ENCODE data around the gene S100B. TPM values are rescaled to one million over a fixed set of nuclear protein-coding genes. Genes with fewer than 3 reads are reported as not detected.

Gene S100B
- total and polyA plus RNA-seq, 3 experiments from 2014 or later = 0.91 to 24.1 (median 1.4) TPM

DNA sequence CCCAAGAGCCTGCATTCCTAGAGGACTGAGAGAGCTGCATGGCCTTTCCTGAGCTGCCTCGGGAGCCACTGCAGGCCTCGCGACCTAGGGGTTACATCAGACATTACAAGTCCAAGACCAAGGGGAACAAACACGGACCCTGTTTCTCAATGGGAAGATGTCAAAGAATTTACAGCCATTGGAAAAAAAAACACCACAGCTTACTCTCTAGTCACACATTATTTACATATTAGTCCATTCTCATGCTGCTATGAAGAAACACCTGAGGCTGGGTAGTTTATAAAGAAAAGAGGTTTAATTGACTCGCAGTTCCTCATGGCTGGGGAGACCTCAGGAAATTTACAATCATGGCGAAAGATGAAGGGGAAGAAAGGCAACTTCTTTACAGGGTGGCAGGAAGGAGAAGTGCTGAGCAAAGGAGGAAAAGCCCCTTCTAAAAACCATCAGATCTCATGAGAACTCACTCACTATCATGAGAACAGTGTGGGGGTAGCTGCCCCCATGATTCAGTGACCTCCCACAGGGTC is 22.2 kb upstream of the S100B start:
- no peak overlapping the region for H3K27ac ChIP-seq (ENCODE audit: low read depth, low read length)
- H3K4me1 ChIP-seq (ENCODE audit: insufficient read depth, low read length) = peaks cover 64% of the 10 kb centered on the region
- POLR2A ChIA-PET = interaction anchor here (0.7 kb wide), 1 partner anchor 8 kb away, joined by 3 read pairs; the partner anchor contains the start of gene PRMT2
- H3K27me3 ChIP-seq (ENCODE audit: insufficient read depth, low read length, poor library complexity, severe bottlenecking) = no peaks in the 10 kb centered on the region
- peaks cover 0 to 17% (median 0%) of the 10 kb centered on the region in 3 donors for H3K36me3 Mint-ChIP-seq
- peaks cover 29 to 53% (median 47%) of the 10 kb centered on the region in 3 donors for H3K4me1 Mint-ChIP-seq
- CTCF ChIA-PET = interaction anchor here (1.2 kb wide), 1 partner anchor 9 kb away, joined by 6 read pairs; the partner anchor contains the start of gene PRMT2
- H3K36me3 ChIP-seq (ENCODE audit: insufficient read depth, low read length) = no peaks in the 10 kb centered on the region
- H3K27ac Mint-ChIP-seq = peak overlapping the region in 7 of 8 donors; percentile 75 to 95 (median 90)
- H3K9me3 ChIP-seq (ENCODE audit: low read length) = peaks cover 8% of the 10 kb centered on the region
- H3K9me3 Mint-ChIP-seq = peaks cover 3 to 13% (median 11%) of the 10 kb centered on the region in 5 donors
- H3K4me3 ChIP-seq (ENCODE audit: low read length) = no peak overlapping the region
- H3K4me3 Mint-ChIP-seq = peak overlapping the region in 4 of 7 donors; percentile 10 to 58 (median 32)
- peaks cover 3 to 10% of the 10 kb centered on the region in 2 donors for H3K27me3 Mint-ChIP-seq
- no peak for DNase-seq

DNA sequence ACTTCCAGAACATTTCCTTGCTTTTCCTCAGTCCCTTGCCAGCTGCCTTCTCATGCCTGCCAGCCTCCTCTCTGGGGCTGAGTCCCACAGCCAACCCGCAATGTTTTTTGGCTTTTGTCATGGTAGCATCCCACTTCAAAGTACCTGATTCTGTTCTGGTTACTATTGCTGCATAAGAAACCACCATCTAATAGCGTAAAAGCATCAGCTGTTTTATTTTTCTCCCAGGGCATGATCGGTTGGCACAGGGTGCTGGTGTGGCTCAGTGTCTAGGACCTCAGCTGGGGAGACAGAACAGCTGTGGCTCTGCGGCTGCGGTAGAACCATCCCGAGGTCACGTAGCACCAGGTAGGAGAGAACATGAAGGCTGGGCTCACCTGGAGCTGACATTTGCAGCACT is 21.7 kb upstream of the S100B start:
- Mint-ChIP-seq H3K4me3 (peak overlapping the region in 6 of 7 donors; percentile 8 to 61 (median 40)), H3K27me3 (peaks cover 3 to 10% of the 10 kb centered on the region in 2 donors), H3K4me1 (peaks cover 34 to 58% (median 52%) of the 10 kb centered on the region in 3 donors), H3K9me3 (peaks cover 3 to 13% (median 11%) of the 10 kb centered on the region in 5 donors), H3K27ac (peak overlapping the region; percentile 47 to 95 (median 89)), H3K36me3 (peaks cover 0 to 17% (median 0%) of the 10 kb centered on the region in 3 donors)
- peaks cover 8% of the 10 kb centered on the region for H3K9me3 ChIP-seq (ENCODE audit: low read length)
- H3K36me3 ChIP-seq (ENCODE audit: insufficient read depth, low read length) = no peaks in the 10 kb centered on the region
- ChIA-PET CTCF (interaction anchor here (1.2 kb wide), 1 partner anchor 9 kb away, joined by 6 read pairs; the partner anchor contains the start of gene PRMT2), POLR2A (interaction anchor here (0.5 to 0.7 kb wide), 2 partner anchors 9 to 15 kb away, joined by 3 to 4 read pairs; partner anchors contain the start of gene PRMT2)
- H3K4me3 ChIP-seq (ENCODE audit: low read length) = no peak overlapping the region
- H3K27me3 ChIP-seq (ENCODE audit: insufficient read depth, low read length, poor library complexity, severe bottlenecking) = no peaks in the 10 kb centered on the region
- DNase-seq = peak in 2 of 5 donors; percentile 45 to 88
- no peak overlapping the region for H3K27ac ChIP-seq (ENCODE audit: low read depth, low read length)
- peaks cover 68% of the 10 kb centered on the region for H3K4me1 ChIP-seq (ENCODE audit: insufficient read depth, low read length)

DNA sequence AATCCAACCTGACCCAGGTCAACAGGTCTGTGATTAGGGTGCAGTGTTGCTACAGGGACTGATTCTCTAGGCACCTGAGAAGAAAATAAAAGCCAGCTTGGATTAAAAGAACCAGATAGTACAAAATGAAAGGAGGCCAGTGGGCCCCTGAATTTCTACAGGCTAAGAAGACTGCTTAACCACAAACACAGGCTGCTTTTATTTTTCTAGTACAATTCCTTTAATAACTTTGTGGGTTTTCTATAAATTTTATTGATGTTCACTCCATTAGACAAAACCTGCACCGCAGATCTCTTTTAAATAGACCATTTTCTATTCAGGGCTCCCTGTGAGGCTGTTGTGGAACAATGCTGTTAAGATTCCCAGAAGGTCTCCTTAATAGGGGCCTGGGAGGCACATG is 20.9 kb upstream of the S100B start:
- POLR2A ChIA-PET = no interaction called here
- Mint-ChIP-seq H3K4me1 (peaks cover 39 to 65% (median 58%) of the 10 kb centered on the region in 3 donors), H3K27ac (peak overlapping the region in 4 of 8 donors; percentile 63 to 95 (median 82))

DNA sequence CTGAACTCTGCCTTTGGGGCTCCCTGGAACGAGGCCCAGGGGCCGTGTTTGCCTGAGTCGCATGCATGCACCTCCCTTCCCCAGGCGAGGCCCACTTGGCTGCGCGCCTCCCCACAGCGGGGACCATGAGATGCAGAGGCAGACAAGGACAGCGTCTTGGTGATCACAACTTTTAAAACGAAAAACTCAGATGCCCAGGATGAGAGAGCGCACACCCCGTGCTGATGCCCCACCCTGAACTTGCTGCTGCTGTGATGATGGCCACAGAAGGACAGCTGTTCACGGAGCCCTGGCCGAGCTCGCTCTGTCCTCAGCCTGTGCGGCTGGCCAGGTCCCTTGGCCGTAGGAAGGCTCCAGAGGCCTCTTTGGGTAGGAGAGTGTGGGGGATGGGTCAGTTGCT is 19.2 kb upstream of the S100B start:
- Histone ChIP-seq H3K36me3 (ENCODE audit: insufficient read depth, low read length) (no peaks in the 10 kb centered on the region), H3K9me3 (ENCODE audit: low read length) (peaks cover 8% of the 10 kb centered on the region), H3K4me1 (ENCODE audit: insufficient read depth, low read length) (peaks cover 86% of the 10 kb centered on the region), H3K27me3 (ENCODE audit: insufficient read depth, low read length, poor library complexity, severe bottlenecking) (no peaks in the 10 kb centered on the region), H3K27ac (ENCODE audit: low read depth, low read length) (no peak overlapping the region), H3K4me3 (ENCODE audit: low read length) (no peak overlapping the region)
- Mint-ChIP-seq H3K4me3 (no peak overlapping the region), H3K27ac (peak overlapping the region in 2 of 8 donors; percentile 46 to 60), H3K27me3 (peaks cover 0 to 3% of the 10 kb centered on the region in 2 donors), H3K9me3 (peaks cover 3 to 13% (median 11%) of the 10 kb centered on the region in 5 donors), H3K36me3 (peaks cover 0 to 20% (median 0%) of the 10 kb centered on the region in 3 donors), H3K4me1 (peaks cover 44 to 79% (median 59%) of the 10 kb centered on the region in 3 donors)
- DNase-seq = no peak
- ChIA-PET POLR2A (no interaction called here), CTCF (no interaction called here)

More for the DNA sequence above, 20.9 kb upstream of the S100B start:
- Mint-ChIP-seq H3K36me3 (peaks cover 0 to 17% (median 0%) of the 10 kb centered on the region in 3 donors), H3K27me3 (peaks cover 3 to 5% of the 10 kb centered on the region in 2 donors), H3K4me3 (peak overlapping the region in 1 of 7 donors; percentile 58), H3K9me3 (peaks cover 3 to 13% (median 11%) of the 10 kb centered on the region in 5 donors)
- DNase-seq = no peak
- Histone ChIP-seq H3K27ac (ENCODE audit: low read depth, low read length) (no peak overlapping the region), H3K36me3 (ENCODE audit: insufficient read depth, low read length) (no peaks in the 10 kb centered on the region), H3K4me1 (ENCODE audit: insufficient read depth, low read length) (peaks cover 76% of the 10 kb centered on the region), H3K27me3 (ENCODE audit: insufficient read depth, low read length, poor library complexity, severe bottlenecking) (no peaks in the 10 kb centered on the region), H3K9me3 (ENCODE audit: low read length) (peaks cover 8% of the 10 kb centered on the region), H3K4me3 (ENCODE audit: low read length) (peak overlapping the region; percentile 11)
- CTCF ChIA-PET = interaction anchor here (1.3 kb wide), 1 partner anchor 10 kb away, joined by 3 read pairs; the partner anchor contains the start of gene PRMT2

DNA sequence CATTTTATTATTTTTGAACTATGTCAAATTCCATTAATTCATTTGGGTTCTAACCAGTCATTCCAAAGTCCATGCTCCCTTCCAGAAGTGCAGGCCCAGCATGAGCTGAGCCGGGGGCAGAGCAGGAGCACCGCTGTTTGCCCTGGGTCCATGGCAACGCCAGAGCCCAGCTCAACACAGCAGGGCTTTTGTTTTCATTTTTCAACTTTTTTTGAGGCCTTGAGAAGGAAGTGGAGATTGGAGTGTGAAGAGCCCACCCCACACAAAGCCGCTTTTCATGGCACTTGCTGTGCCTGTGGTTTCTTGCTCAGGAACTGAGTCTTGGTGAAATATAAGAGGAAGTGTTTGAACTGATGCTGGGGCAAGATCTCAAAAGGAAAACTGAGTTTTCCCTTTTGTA is 17.3 kb upstream of the S100B start:
- Mint-ChIP-seq H3K27me3 (peaks cover 0 to 3% of the 10 kb centered on the region in 2 donors), H3K9me3 (peaks cover 3 to 13% (median 11%) of the 10 kb centered on the region in 5 donors), H3K4me1 (peaks cover 44 to 69% (median 51%) of the 10 kb centered on the region in 3 donors), H3K27ac (peak overlapping the region; percentile 90 to 98 (median 96)), H3K4me3 (peak overlapping the region; percentile 59 to 75 (median 71)), H3K36me3 (peaks cover 0 to 20% (median 0%) of the 10 kb centered on the region in 3 donors)
- Histone ChIP-seq H3K36me3 (ENCODE audit: insufficient read depth, low read length) (no peaks in the 10 kb centered on the region), H3K9me3 (ENCODE audit: low read length) (peaks cover 8% of the 10 kb centered on the region), H3K27me3 (ENCODE audit: insufficient read depth, low read length, poor library complexity, severe bottlenecking) (no peaks in the 10 kb centered on the region), H3K4me1 (ENCODE audit: insufficient read depth, low read length) (peaks cover 68% of the 10 kb centered on the region), H3K27ac (ENCODE audit: low read depth, low read length) (peak overlapping the region; percentile 64), H3K4me3 (ENCODE audit: low read length) (peak overlapping the region; percentile 3)
- DNase-seq = peak in 4 of 5 donors; percentile 24 to 87 (median 79)
- POLR2A ChIA-PET = interaction anchor here (1.0 to 3.0 kb wide), 4 partner anchors 13 to 71 kb away, joined by 3 to 19 read pairs (median 6); partner anchors contain the start of gene PRMT2
- CTCF ChIA-PET = interaction anchor here (0.7 to 2.4 kb wide), 4 partner anchors 13 to 71 kb away, joined by 3 to 9 read pairs (median 4); no protein-coding TSS in a partner anchor

DNA sequence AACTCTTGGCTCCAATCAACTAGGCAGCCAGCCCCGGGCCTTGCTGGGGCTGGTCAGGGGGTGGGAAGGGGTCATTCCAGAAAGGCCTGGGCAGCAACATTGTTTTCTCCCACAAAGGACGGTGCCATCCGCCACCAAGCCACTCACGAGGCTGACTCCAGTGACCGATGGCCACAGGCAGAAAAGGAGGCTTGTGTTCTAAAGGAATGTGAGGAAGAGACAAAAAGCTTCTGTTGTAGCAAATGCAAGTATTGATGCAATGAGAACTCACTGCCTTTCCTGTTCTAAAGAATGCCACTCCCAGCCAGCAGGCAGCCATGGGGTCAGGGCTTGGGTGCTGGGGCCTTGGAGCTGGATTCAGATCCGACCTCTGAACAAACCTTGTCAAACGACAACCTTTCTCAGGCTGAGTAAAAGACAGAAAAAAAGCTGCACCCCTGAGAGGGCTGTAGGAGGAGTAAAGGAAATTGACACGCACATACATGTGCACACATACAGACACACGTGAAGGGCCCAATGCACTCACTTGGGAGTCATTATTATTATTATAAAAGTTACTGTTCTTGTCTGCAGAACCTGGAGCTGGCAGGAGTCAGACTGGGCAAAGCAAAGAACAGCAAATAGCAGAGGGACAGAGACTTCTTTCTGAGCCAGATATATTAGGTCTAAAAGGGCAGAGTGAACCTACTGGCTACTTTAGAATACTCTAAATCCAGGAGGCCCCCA is 16.7 kb upstream of the S100B start:
- Mint-ChIP-seq H3K27me3 (peaks cover 0 to 3% of the 10 kb centered on the region in 2 donors), H3K9me3 (peaks cover 3 to 12% (median 11%) of the 10 kb centered on the region in 5 donors), H3K4me3 (peak overlapping the region; percentile 59 to 75 (median 71)), H3K27ac (peak overlapping the region; percentile 90 to 98 (median 96)), H3K4me1 (peaks cover 39 to 66% (median 45%) of the 10 kb centered on the region in 3 donors), H3K36me3 (peaks cover 0 to 14% (median 0%) of the 10 kb centered on the region in 3 donors)
- Histone ChIP-seq H3K4me3 (ENCODE audit: low read length) (peak overlapping the region; percentile 3), H3K9me3 (ENCODE audit: low read length) (peaks cover 8% of the 10 kb centered on the region), H3K27ac (ENCODE audit: low read depth, low read length) (peak overlapping the region; percentile 64), H3K4me1 (ENCODE audit: insufficient read depth, low read length) (peaks cover 62% of the 10 kb centered on the region), H3K27me3 (ENCODE audit: insufficient read depth, low read length, poor library complexity, severe bottlenecking) (no peaks in the 10 kb centered on the region), H3K36me3 (ENCODE audit: insufficient read depth, low read length) (no peaks in the 10 kb centered on the region)
- DNase-seq = peak in 1 of 5 donors; percentile 58
- POLR2A ChIA-PET = interaction anchor here (0.6 to 3.0 kb wide), 5 partner anchors 14 to 70 kb away, joined by 3 to 19 read pairs (median 5); partner anchors contain the start of gene PRMT2
- CTCF ChIA-PET = interaction anchor here (0.7 to 2.4 kb wide), 5 partner anchors 12 to 70 kb away, joined by 3 to 9 read pairs (median 3); partner anchors contain the start of gene PRMT2

DNA sequence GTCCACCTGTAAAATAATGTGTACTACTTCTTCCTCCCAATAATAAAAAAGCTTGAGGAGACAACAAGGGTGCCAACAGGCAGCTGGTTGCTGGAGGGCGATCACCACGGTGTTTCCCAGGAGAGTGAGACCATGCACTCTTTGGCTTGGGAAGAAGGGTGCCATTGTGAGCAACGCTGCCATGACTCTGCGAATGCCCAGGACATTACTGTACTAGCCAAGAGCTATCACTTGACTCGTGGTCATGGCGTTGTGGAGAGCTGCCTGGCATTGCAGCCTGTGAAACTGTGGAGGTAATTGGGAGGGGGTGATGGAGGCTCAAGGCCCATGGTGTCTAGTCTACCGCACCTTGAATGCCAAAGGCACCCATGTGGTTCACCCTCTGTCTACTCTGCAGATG is 16.0 kb upstream of the S100B start:
- CTCF ChIA-PET = interaction anchor here (1.1 to 2.4 kb wide), 3 partner anchors 15 to 69 kb away, joined by 3 to 9 read pairs (median 3); partner anchors contain the start of gene PRMT2
- H3K36me3 ChIP-seq (ENCODE audit: insufficient read depth, low read length) = no peaks in the 10 kb centered on the region
- H3K4me1 ChIP-seq (ENCODE audit: insufficient read depth, low read length) = peaks cover 55% of the 10 kb centered on the region
- no peak overlapping the region for H3K27ac ChIP-seq (ENCODE audit: low read depth, low read length)
- peaks cover 0 to 7% (median 0%) of the 10 kb centered on the region in 3 donors for H3K36me3 Mint-ChIP-seq
- H3K4me3 Mint-ChIP-seq = peak overlapping the region in 2 of 7 donors; percentile 38 to 56
- no peaks in the 10 kb centered on the region for H3K27me3 Mint-ChIP-seq
- H3K4me1 Mint-ChIP-seq = peaks cover 38 to 59% (median 38%) of the 10 kb centered on the region in 3 donors
- no peaks in the 10 kb centered on the region for H3K27me3 ChIP-seq (ENCODE audit: insufficient read depth, low read length, poor library complexity, severe bottlenecking)
- peak overlapping the region in 7 of 8 donors; percentile 5 to 98 (median 95) for H3K27ac Mint-ChIP-seq
- peak overlapping the region; percentile 29 for H3K4me3 ChIP-seq (ENCODE audit: low read length)
- POLR2A ChIA-PET = interaction anchor here (0.5 to 3.0 kb wide), 3 partner anchors 15 to 61 kb away, joined by 5 to 19 read pairs (median 5); partner anchors contain the start of gene PRMT2
- peaks cover 0 to 8% (median 5%) of the 10 kb centered on the region in 5 donors for H3K9me3 Mint-ChIP-seq
- H3K9me3 ChIP-seq (ENCODE audit: low read length) = peaks cover 6% of the 10 kb centered on the region
- DNase-seq = no peak

Data from CD8-positive, alpha-beta memory T cell (primary cell).